Subcutaneous adipose tissue (tissue), 4 donors: ENCODE data around the gene HMX1. TPM values are rescaled to one million over a fixed set of nuclear protein-coding genes. Genes with fewer than 3 reads are reported as not detected.

Source experiments
- CTCF ChIP-seq: fragments of 450-650 bp; IDR thresholded peaks from one replicate; pipeline ENCODE4 v1.5.1; 2016; ENCODE audit warnings: low read depth, mild to moderate bottlenecking, control low read depth, antibody characterized with exemption, moderate library complexity
- total RNA-seq, 4 donors: library from RNA; depleted of rRNA; stranded (reverse); fragments of >200 nt; gene quantifications; one replicate each; pipeline ENCODE4 v1.1.0, GENCODE V29; 2016

Gene HMX1
- total RNA-seq, 4 donors from 2014 or later: not detected

DNA sequence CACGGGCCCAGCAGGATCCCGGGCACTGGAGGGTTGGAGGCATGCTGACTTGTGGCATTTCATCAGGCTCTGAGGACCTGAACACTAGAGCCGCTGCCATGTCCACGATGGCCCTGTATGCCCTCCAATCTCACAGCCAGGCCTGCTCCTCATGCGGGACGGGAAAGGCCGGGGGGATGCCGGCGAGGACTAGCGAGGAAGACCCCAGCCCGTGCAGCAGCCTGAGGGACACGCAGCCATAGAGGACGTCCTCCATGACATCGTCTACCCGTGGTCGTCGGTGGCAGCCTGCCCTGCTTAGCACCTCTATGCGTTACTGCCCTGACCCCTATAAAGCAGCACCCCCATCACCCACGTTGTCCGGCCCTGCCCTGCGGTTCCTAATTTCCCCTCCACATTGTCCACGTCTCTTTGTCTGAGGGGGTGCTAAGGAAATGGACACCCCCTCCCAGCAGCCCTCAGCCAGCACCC, 32.6 kb downstream of the HMX1 start:
- no peak for TF ChIP-seq CTCF

DNA sequence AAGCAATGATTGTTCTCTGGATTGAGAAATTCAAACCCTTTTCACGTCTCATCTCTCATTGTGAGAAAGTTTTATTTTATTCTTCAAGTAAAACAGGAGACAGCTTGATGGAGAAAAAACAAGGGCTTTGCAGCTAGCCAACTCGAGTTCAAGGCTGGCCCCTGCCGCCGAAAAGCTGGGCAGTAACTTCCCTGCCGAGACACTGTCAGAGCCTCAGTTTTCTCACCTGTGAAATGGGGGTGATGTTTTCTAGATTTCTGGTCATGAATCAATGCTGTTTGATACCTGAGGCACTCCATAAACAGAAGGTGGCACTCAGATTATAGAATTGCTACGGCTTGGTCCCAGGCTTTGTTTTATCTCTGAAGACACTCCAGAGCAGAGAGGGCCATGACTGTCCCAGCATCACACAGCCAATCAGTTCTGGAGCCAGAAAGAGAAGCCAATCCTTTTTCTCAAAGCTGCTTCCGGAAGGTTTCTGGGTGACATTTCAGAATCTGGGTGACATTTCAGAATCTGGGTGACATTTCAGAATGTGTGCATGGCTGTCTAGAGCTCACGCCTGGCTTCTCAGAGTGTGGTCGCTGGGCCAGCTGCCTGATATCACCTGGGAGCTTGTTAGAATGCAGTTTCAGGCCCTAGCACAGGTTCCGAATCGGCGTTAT, 33.2 kb downstream of the HMX1 start:
- TF ChIP-seq CTCF: no peak

GRCh38 chr4:8837181-8837841, 34.3 kb downstream of the HMX1 start:
- no peak for TF ChIP-seq CTCF

DNA sequence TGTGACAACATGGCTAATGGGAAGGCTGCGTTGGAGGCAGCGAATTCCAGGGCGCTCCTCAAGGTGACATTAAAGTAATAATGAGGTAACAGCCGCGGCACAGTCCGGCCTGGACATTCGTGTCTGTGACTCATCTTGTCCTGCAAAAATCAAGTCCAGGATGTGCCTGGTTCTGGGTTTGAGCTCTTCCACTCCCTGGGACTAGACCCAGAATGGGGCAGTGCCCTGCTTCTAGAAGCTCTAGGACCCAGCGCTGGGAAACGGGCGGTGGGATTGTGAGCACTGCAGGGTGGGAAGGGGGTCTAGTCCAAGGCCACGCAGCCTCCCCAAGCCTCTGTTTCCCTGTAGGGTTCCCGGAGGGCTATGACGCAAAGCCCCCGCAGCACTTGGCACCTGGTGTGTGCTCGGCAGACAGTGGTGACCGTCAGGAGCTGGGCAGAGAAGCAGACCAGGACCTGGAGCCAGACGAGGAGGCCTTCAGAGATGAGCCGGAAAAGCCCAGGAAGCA, 34.9 kb downstream of the HMX1 start:
- no peak for TF ChIP-seq CTCF

DNA sequence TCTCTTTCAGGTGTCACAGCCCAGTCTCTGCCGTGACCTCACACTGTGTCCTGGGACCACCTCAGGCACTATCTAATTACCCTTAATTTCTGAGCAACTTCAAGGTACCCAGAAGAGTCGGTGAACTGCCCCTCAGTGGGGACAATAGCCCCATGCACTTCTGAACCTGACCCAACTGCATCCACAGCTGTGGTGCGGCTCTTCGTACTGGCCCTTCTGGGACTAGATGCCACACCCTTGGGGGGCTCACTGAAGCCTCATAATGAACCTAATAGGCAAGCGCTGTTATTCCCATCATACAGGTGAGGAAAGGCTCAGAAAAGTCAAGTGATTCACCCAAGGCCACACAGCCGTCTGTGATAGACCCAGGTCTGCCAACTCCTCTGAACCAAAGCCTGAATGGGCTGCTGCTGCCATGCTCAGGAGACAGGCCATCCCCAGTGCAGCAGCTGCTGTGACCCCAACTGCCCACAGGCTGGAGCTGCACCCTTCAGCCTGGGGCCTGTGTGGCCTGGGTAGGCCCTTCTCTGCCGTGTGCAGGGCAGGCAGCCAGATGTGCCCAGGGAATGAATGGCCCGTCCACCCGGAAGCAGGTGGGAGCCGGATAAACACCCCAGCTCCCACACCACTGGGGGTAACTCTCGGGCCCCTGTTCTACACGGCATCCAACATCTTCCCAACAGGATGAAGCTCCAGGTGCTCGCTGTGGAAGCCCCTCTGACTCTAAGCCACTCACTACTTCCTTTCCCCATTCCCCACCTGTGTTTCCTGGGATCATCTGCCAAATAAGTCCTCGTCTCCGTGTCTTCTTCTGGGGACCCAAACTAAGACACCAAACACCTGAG, 35.9 kb downstream of the HMX1 start:
- TF ChIP-seq CTCF: no peak

DNA sequence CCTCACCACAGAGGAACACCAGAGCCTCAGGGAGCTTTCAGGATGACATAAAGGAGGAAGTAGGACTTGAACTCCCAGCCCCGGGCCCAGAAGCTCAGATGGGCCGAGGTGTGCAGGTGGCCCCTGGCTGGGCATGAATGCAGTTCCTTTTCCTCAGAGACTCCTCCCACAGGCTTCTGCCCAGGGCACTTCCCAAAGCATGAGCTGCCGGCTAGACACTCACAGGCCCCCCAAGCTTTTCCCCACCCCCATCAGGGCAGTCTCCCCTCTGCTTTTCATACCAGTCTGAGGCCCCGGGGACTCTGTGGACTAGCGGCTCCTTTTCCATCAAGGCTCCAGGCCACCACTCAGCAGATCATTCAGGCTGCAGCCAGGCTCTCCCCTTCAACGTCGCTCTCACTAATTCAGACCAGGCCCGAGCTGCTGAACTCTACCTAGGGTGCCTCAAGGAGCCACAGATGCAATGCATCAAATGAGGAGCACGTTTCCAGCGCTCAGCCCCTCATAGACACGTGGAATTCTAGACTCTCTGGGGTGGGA, 36.9 kb downstream of the HMX1 start:
- TF ChIP-seq CTCF: no peak
